HG03457 (cell line): ENCODE data around the gene ARHGAP36.

ENCODE experiments used
- ATAC-seq: cut with Tn5 transposase; IDR thresholded peaks from one replicate; pipeline ENCODE4 v1.9.1; 2021; ENCODE audit warnings: moderate number of reproducible peaks; ENCODE audit not compliant: unreplicated experiment

Gene ARHGAP36

GRCh38 chrX:131058136-131058868 is at the start of gene ARHGAP36:
Gene ARHGAP36, plus strand, starts transcription at chrX:131058346. Its CDS starts 23,320 bp downstream, at chrX:131081666.
- no peak for ATAC-seq

GRCh38 chrX:131010186-131010585 is 48.0 kb upstream of the ARHGAP36 start:
- ATAC-seq, result no peak

GRCh38 chrX:131025336-131025735 is 32.8 kb upstream of the ARHGAP36 start:
- ATAC-seq, result no peak

GRCh38 chrX:131032354-131033230 is 25.6 kb upstream of the ARHGAP36 start:
- ATAC-seq, result no peak

GRCh38 chrX:131034063-131034462 is 24.1 kb upstream of the ARHGAP36 start:
- no peak for ATAC-seq

- no peak for ATAC-seq
Observed at GRCh38 chrX:131040781-131041180, 17.4 kb upstream of the ARHGAP36 start.

- no peak for ATAC-seq
Observed at GRCh38 chrX:131041667-131042066, 16.5 kb upstream of the ARHGAP36 start.

- no peak for ATAC-seq
Observed at GRCh38 chrX:131045726-131046125, 12.4 kb upstream of the ARHGAP36 start.

- no peak for ATAC-seq
Observed at GRCh38 chrX:131046596-131046995, 11.6 kb upstream of the ARHGAP36 start.

GRCh38 chrX:131047180-131047579 is 11.0 kb upstream of the ARHGAP36 start:
- no peak for ATAC-seq

- no peak for ATAC-seq
Observed at GRCh38 chrX:131053076-131053475, 5.1 kb upstream of the ARHGAP36 start.

- ATAC-seq, result no peak
Observed at GRCh38 chrX:131054906-131055305, 3.2 kb upstream of the ARHGAP36 start.

- no peak for ATAC-seq
Observed at GRCh38 chrX:131057706-131058105, 440 bp upstream of the ARHGAP36 start.

- no peak for ATAC-seq
Observed at GRCh38 chrX:131059246-131059645, 1.1 kb downstream of the ARHGAP36 start.

- no peak for ATAC-seq
Observed at GRCh38 chrX:131060147-131060546, 2.0 kb downstream of the ARHGAP36 start.

- ATAC-seq, result no peak
Observed at GRCh38 chrX:131061306-131061705, 3.2 kb downstream of the ARHGAP36 start.

GRCh38 chrX:131063613-131064012 is 5.5 kb downstream of the ARHGAP36 start:
- ATAC-seq, result no peak

GRCh38 chrX:131066237-131066636 is 8.1 kb downstream of the ARHGAP36 start:
- ATAC-seq, result no peak

GRCh38 chrX:131067216-131067615 is 9.1 kb downstream of the ARHGAP36 start:
- ATAC-seq, result no peak

- ATAC-seq, result no peak
Observed at GRCh38 chrX:131067846-131068745, 9.9 kb downstream of the ARHGAP36 start.
